ENCODE results near the gene SLC22A23.

GRCh38 chr6:3484946-3485345 lies 28.1 kb upstream of the SLC22A23 start:
- TF ChIP-seq POLR2A (IDR thresholded peaks at IDR 0.05; ENCODE audit: low read depth, low read length) (no peak), POLR2AphosphoS5 (IDR thresholded peaks at IDR 0.05; ENCODE audit: low read depth, low read length) (no peak)

Measured in GM12892 (cell line).